Heart left ventricle (tissue), 16 donors: ENCODE measurements around the gene SERINC3. TPM values are rescaled to one million over a fixed set of nuclear protein-coding genes. Genes with fewer than 3 reads are reported as not detected.

Experiments used
- ATAC-seq, 4 donors: fragments of 200-7000 bp; cut with Tn5 transposase; one replicate each; pipeline ENCODE4 v1.9.1; 2020 to 2022; ENCODE audit warnings: moderate library complexity in 4 of 4, mild to moderate bottlenecking in 3 of 4, moderate number of reproducible peaks in 1 of 4
- DNase-seq, 5 donors: peaks; one replicate each; pipeline ENCODE4 v3.0.0-alpha.2; 2020
- H3K27ac ChIP-seq, 12 donors: fragments of 200-600 bp; sonication (generic) in 4 of 12; one replicate each; pipeline versions ENCODE4 v1.5.0 to v1.8.0; 2016 to 2022; ENCODE audit warnings: mild to moderate bottlenecking in 2 of 12
- H3K27me3 ChIP-seq, 9 donors: fragments of 200-600 bp; sonication (generic) in 2 of 9; one replicate each; pipeline versions ENCODE4 v1.5.1 to v1.8.0; 2016 to 2022; ENCODE audit warnings: mild to moderate bottlenecking in 3 of 9
- H3K36me3 ChIP-seq, 9 donors: fragments of 200-600 bp; sonication (generic) in 2 of 9; one replicate each; pipeline versions ENCODE4 v1.5.0 to v1.8.0; 2018 to 2022; ENCODE audit warnings: mild to moderate bottlenecking in 2 of 9
- H3K4me1 ChIP-seq, 12 donors: fragments of 200-600 bp; sonication (generic) in 4 of 12; one replicate each; pipeline versions ENCODE4 v1.5.0 to v1.8.0; 2016 to 2022; ENCODE audit warnings: mild to moderate bottlenecking in 3 of 12
- H3K4me3 ChIP-seq, 12 donors: fragments of 200-600 bp; sonication (generic) in 4 of 12; one replicate each; pipeline versions ENCODE4 v1.5.0 to v1.8.0; 2017 to 2022; ENCODE audit warnings: mild to moderate bottlenecking in 9 of 12, moderate library complexity in 4 of 12
- H3K9me3 ChIP-seq, 12 donors: fragments of 200-600 bp; sonication (generic) in 4 of 12; one replicate each; pipeline versions ENCODE4 v1.5.0 to v1.8.0; 2016 to 2022; ENCODE audit warnings: mild to moderate bottlenecking in 1 of 12
- CTCF ChIP-seq, 12 donors: fragments of 200-600 bp; sonication (generic) in 4 of 12; IDR thresholded peaks; one replicate each; pipeline versions ENCODE4 v1.5.0 to v1.8.0; 2018 to 2022; ENCODE audit warnings: antibody characterized with exemption in 12 of 12, mild to moderate bottlenecking in 5 of 12
- POLR2A ChIP-seq, 2 donors: fragments of 450-650 bp; IDR thresholded peaks; one replicate each; pipeline ENCODE4 v1.6.1; 2017; ENCODE audit warnings: antibody characterized with exemption in 2 of 2, mild to moderate bottlenecking in 2 of 2, moderate library complexity in 2 of 2
- WGBS, 4 donors: extraction: QIAGEN DNeasy Blood & Tissue Kit in 2 of 4; methylation state at CpG; one replicate each; pipeline versions ENCODE4 v1.1.5 to v1.1.7; 2013 to 2018; 5-methylcytosine and 5-hydroxymethylcytosine counted together
- intact Hi-C, 10 donors: fragments of 100-400 bp; cut with DNase I; formaldehyde crosslinking; loops; one replicate each; pipeline versions ENCODE4 v1.11.1 to v1.14.2; 2022
- polyA plus RNA-seq, 2 donors: library from polyadenylated mRNA; stranded (reverse); fragments of 200-250 nt; gene quantifications; one replicate each; pipeline ENCODE4 v1.2.3, GENCODE V29; 2013
- total RNA-seq, 9 donors: library from RNA; depleted of rRNA in 2 of 9; stranded (reverse); fragments of >200 nt in 2 of 9; fragmentation: NEBNext Ultra II Directional in 3 of 9; extraction: Animal tissue kit (Norgen Biotek cat#: 25700) in 3 of 9; gene quantifications; one replicate each; pipeline versions ENCODE4 v1.1.0 to v1.2.4, GENCODE V29; 2016 to 2023
- donor health status: ischemic (EF 13 %, LVEDD 7.1; RV severe dilation, severe dysfunction).
- donor health status: healthy with polysubstance abuse.
- donor health status: DM: no; HTN: yes; CAD: no.
- donor health status: DM: no; HTN: no; CAD: no.
- donor health status: ischemic (EF 25% LVEDD 6.9; RV normal size, moderate dysfunction).
- donor health status: ischemic (EF 25% LVEDD 5.7; RV mildly dilated, moderate dysfunction).
- donor health status: healthy.
- donor health status: DM: yes; HTN: yes; CAD: no.
- donor health status: ischemic (EF 35%, LVEDD 5.7; RV mildly dilated, moderate dysfunction).
- donor health status: nonischemic (EF 11% LVEDD 7.7; RV severe dilation, severe dysfunction).
- donor health status: DM: yes; HTN: yes; CAD: no.
- donor health status: PGD.
- donor health status: ischemic (EF 29% LVEDD 5.4; RV normal size, mild dysfunction).
- donor health status: nonischemic (EF 23%, LVEDD 6.1; RV moderate dilation, normal function).

The SERINC3 gene
- total and polyA plus RNA-seq, 11 donors = 32.9 to 114 (median 96.2) TPM

GRCh38 chr20:44471481-44471882 is 50.4 kb downstream of the SERINC3 start:
- Histone ChIP-seq H3K36me3 (no peaks in the 10 kb centered on the region), H3K4me3 (no peak overlapping the region), H3K4me1 (peaks cover 0 to 16% (median 10%) of the 10 kb centered on the region in 12 donors), H3K27ac (no peak overlapping the region), H3K9me3 (no peaks in the 10 kb centered on the region), H3K27me3 (no peaks in the 10 kb centered on the region)
- TF ChIP-seq POLR2A (IDR thresholded peaks at IDR 0.05) (no peak), CTCF (IDR thresholded peaks at IDR 0.05) (peak in 11 of 12 donors; percentile 11 to 45 (median 37))
- 46 to 60% (median 56%) methylated on average over 2 of the region's 2 CpGs for WGBS, 4 donors
- intact Hi-C loops = loop anchor here in 4 of 10 donors (5.0 to 10.0 kb wide), 2 partner anchors 84 to 143 kb away; no protein-coding TSS in a partner anchor
- DNase-seq (no peak), ATAC-seq (no peak)

DNA sequence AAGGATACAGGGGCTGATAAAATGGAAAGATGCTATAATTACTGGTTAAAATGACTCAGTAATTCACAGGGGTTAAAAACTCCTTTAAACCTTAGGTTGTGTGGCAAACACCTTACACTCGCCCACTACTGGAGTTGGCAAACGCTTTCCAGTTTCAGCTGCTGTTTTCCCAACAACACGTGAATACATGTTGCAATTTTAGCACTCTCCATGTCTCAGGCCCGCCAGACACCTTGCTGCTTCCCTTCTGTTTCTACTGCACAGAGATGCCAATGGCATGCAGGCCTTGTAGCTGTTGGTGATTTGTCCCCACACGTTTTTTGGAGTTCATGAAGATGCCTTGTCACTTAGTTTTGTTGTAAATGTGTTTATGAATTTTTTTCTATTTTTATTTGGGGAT is 51.5 kb downstream of the SERINC3 start:
- 74 to 79% (median 76%) methylated on average over 5 of the region's 5 CpGs for WGBS, 4 donors
- DNase-seq (no peak), ATAC-seq (no peak)
- no peaks in the 10 kb centered on the region for H3K36me3 ChIP-seq
- no peak overlapping the region for H3K27ac ChIP-seq
- H3K9me3 ChIP-seq = no peaks in the 10 kb centered on the region
- TF ChIP-seq POLR2A (IDR thresholded peaks at IDR 0.05) (no peak), CTCF (IDR thresholded peaks at IDR 0.05) (no peak)
- H3K4me3 ChIP-seq = no peak overlapping the region
- H3K27me3 ChIP-seq = no peaks in the 10 kb centered on the region
- H3K4me1 ChIP-seq = peaks cover 0 to 8% (median 3%) of the 10 kb centered on the region in 12 donors
- intact Hi-C loops = loop anchor here in 4 of 10 donors (5.0 to 10.0 kb wide), 2 partner anchors 83 to 144 kb away; no protein-coding TSS in a partner anchor

DNA sequence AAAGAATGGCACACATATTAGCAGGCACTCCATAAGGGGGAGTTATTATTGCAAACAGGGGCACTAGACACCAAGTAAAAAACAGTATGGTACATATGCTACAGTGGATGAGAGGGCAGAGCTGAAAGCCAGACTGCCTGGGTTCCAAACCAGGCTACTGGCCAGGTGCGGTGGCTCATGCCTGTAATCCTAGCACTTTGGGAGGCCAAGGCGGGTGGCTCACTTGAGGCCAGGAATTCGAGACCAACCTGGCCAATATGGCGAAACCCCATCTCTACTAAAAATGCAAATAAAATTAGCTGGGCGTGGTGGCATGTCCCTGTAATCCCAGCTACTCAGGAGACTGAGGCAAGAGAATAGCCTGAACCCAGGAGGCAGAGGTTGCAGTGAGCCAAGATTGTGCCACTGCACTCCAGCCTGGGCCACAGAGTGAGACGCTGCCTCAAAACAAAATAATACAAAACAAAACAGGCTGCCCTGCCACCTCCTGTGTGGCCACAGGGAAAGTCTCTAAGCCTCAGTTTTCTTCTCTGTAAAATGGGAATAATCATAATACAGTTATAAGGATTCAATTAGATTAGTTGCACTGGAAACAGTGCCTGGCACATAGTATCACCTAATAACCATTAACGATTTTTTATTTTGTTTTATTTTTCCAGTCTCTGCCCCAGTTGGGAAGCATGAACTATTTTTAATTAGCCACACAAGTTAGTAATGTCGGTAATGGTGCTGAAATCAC is 53.7 kb downstream of the SERINC3 start:
- Histone ChIP-seq H3K27me3 (no peaks in the 10 kb centered on the region), H3K9me3 (no peaks in the 10 kb centered on the region), H3K4me1 (peaks cover 0 to 5% (median 0%) of the 10 kb centered on the region in 12 donors), H3K36me3 (no peaks in the 10 kb centered on the region), H3K27ac (no peak overlapping the region), H3K4me3 (no peak overlapping the region)
- ATAC-seq (no peak), DNase-seq (no peak)
- TF ChIP-seq POLR2A (IDR thresholded peaks at IDR 0.05) (no peak), CTCF (IDR thresholded peaks at IDR 0.05) (no peak)
- intact Hi-C loops = loop anchor here in 7 of 10 donors (5.0 to 10.0 kb wide), 7 partner anchors 81 to 256 kb away; partner anchors contain the start of genes OSER1 (in 2 of the 7) and FITM2 (in 1 of the 7)
- 93 to 96% (median 94%) methylated on average over 8 of the region's 8 CpGs for WGBS, 4 donors

DNA sequence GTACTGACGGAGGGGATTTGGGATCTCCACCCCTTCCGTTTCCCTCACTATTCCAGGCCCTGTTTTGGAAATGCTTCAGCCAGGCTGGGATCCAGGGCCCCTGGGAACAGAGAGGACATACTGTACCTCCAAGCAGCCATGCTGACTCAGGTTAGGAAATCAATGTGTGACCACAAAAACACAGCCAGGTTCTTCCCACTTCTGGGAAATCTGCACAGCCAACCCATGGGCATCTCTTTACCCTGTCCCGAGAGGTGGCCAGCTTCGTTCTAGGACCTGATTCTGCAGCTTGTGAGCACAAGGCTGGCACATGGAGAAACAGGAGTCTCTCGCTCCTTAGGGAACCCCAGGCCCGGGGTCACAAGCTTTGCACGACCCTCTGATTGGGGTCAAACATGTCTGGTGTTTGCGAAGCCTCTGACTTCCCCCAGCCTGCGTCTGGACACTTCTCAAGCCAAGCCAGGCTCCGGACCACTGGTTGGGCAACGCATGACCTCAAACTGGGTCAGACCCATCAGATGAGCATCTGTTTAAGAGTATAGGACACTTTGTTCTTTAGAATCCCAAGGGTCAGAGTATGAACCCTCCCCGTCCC is 54.5 kb downstream of the SERINC3 start:
- Histone ChIP-seq H3K27ac (peak overlapping the region in 1 of 12 donors; percentile 31), H3K4me3 (no peak overlapping the region), H3K36me3 (no peaks in the 10 kb centered on the region), H3K4me1 (peaks cover 0 to 5% (median 0%) of the 10 kb centered on the region in 12 donors), H3K27me3 (no peaks in the 10 kb centered on the region), H3K9me3 (no peaks in the 10 kb centered on the region)
- intact Hi-C loops = loop anchor here in 7 of 10 donors (5.0 to 10.0 kb wide), 7 partner anchors 80 to 255 kb away; partner anchors contain the start of genes OSER1 (in 2 of the 7) and FITM2 (in 1 of the 7)
- DNase-seq = peak in 1 of 5 donors; percentile 66
- no peak for TF ChIP-seq POLR2A (IDR thresholded peaks at IDR 0.05)
- TF ChIP-seq CTCF (IDR thresholded peaks at IDR 0.05) = no peak
- ATAC-seq = peak; percentile 48 to 77 (median 68)
- WGBS, 4 donors = 70 to 83% (median 76%) methylated on average over 12 of the region's 12 CpGs
